GM18519 (cell line): ENCODE results near the gene ZNF324.
"Not testable (repeated sequence)": the region's sequence is repeated elsewhere in the genome, so short reads cannot be mapped to it uniquely, and the experiment has no call there.

ENCODE experiments used
- ATAC-seq: cut with Tn5 transposase; IDR thresholded peaks from one replicate; pipeline ENCODE4 v1.9.1; 2021; ENCODE audit warnings: mild to moderate bottlenecking, moderate library complexity; ENCODE audit not compliant: unreplicated experiment, low FRiP score

The ZNF324 gene

DNA sequence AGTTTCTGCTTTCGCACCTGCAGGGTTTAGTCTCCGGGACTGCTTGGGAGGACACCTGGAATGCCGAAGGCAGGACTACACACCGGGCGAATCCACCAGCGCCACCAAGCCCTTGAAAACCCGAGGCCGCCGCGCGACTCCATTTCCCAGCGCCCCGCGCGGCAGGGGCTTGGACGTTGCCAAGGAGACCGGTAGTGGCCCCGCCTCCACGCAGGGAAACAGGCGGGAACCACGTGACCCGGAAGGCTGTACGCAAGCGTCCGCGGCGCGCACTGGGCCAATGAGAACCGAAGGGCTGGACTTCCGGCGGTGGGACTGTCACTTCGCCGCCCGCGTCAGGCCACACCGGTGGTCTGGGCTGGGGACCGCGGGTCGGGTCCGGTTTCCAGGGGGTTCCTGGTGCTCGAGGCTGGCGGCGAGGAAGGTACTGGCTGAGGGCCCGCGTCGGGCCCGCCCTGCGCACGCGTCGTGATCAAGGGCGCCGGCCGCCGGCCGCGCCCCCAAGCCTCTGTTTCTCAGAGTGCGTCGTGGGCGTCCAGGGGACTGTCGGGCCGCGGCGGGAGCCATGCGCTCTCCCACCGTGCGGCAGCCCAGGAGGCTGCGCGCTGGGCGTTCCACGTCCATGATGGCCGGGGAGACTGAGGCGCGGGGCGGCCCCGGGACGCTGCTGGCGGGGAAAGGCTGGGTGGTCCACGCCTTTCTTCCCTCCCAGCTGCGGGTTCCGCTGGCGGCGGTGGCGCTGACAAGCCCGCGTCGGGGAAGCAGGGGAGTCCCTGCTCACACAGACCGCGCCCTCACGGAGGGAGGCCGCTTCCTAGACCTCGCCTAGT, at the start of gene ZNF324:
TSS of gene ZNF324 (plus strand) at position 321 of the 830 bp plus-strand sequence. CDS start 2,106 bp downstream, outside the sequence.
- ATAC-seq: peak; percentile 77

DNA sequence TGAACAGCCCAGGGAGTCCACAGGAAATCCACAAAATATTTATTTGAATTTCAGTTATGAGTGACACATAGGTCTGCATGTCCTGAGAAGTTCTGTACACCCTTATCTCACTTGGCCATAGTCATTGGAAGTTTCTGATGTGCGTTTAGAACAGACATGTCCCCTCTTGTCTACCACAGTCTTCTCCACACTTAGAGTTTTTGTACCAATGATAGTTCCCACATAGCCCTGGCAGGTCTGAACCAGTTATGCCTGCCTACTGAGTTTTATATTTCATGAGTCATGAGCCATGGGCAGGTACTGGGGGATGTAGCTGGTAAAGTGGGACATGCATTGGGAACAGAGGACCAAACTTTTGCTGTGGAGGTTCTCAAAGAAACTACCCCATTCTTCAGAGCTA, 38.3 kb upstream of the ZNF324 start:
- ATAC-seq: no peak

DNA sequence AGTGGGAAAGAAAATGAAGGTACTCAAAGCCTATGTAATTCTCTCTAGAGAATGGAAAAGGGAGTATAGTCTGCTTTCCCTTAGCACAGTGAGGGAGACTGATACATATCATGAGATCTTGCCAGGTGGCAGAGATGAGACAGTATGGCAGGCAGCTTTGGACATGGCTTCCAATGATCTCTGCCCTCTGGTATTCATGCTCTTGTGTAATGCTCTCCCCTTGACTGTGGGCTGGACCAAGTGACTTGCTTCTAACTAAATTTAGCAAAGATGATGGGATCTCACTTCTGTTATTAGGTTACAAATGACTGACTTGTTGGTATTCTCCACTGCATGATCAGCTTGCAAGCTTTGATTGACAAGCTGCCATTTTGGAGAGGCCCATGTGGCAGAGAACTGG, 37.1 kb upstream of the ZNF324 start:
- no peak for ATAC-seq

DNA sequence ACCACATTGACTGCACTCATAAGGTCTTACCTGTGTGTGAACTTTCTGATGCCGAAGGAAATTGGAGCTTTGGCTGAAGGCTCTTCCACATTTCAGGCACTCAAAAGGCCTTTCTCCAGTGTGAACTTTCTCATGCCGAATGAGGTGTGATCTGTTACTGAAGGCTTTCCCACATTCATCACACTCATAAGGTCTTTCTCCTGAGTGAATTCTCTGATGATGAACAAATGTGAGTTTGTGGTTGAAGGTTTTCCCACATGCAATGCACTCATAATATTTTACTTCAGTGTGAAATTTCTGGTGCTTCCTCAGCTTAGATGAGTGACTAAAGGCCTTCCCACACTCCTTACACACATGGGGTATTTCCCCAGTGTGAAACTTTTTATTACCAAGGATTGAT, 32.7 kb upstream of the ZNF324 start:
- ATAC-seq: no peak

DNA sequence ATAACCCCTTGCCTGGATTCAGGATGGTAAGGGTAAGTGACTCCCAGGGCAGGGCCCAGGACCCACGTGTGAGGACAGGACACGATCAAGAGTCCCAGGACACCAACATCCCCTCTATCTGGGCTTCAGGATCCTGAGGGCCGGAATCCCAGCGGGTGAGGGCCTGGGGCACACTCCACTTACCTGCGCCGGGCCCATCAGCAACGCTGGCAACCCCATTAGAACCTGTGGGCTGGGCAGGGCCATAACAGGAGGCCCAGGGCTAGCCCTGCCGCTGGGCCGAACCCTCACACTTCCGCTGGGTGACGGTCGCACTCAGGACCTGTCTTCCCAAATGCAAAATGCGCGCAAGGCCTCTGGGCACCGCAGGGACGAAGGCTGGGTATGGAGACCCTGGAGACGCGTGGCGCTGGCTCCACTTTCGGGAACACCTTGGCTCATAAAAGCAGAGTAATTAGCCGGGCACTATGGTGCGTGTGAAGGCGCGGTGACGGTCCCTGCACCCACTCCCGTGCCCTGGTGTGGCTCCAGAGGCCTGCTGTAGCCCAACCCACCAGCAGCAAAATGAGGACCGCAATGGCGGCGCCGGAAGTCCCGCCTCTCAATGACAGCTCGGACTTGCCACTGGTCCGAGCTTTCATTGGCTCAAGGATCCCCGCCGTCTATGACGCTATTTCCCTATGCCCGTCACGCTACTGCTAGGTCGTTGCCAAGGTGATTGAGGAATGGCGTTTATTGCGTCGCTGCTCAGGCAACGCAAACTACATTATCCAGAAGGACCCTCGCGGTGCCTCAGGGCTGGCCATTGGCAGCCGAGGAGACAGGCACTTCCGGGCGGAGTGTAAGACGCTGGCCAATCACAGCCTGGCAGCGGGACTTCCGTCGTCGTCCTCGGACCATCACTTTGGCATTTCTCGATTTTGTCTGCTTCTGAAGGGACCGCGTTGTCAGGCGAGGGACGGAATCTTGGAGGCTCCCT, 27.0 kb upstream of the ZNF324 start, which contains the start of gene ZNF132:
TSS of gene ZNF132 (minus strand) at position 578 of the 979 bp plus-strand sequence. CDS start at position 246, 332 bp downstream.
- ATAC-seq: peak; percentile 89

DNA sequence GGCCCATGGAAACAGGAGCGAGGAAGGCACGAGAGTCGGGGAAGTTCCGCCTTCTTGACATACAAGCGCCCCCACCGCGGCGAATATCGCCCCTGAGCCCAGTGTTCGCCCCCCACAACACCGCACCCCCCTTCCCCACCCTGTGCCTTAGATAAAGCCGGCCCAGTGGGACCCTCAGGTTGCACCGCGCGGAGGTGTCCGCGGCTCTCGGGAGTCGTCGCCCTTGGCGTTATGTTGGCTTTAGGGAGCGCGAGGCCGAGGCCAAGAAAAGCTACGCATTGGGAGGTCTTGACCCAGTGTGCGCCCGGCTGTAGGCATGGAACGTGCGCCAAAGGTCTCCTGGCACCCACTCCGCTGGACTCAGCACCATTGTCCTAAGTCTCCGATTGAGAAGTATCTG, 26.3 kb upstream of the ZNF324 start:
- no peak for ATAC-seq

DNA sequence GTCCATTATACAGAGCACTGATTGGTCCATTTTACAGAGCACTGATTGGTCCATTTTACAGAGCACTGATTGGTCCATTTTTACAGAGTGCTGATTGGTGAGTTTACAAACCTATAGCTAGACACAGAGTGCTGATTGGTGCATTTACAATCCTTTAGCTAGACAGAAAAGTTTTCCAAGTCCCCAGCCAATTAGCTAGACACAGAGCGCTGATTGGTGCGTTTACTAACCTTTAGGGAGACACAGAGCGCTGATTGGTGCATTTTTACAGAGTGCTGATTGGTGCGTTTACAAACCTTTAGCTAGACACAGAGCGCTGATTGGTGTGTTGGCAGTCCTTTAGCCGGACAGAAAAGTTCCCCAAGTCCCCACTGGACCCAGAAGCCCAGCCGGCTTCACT, 23.9 kb upstream of the ZNF324 start:
- ATAC-seq: not testable (repeated sequence)

DNA sequence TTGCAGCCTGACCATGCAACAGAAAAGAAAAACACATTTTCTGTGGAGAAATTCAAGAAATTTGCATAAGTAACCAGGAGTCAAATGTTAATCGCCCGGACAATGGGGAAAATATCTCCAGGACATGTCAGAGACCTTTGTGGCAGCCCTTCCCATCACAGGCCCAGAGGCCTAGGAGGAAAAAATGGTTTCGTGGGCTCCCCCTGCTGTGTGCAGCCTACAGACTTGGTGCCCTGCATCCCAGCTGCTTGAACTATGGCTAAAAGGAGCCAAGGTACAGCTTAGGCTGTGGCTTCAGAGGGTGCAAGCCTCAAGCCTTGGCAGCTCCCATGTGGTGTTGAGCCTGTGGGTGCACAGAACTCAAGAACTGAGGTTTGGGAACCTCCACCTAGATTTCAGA, 18.0 kb upstream of the ZNF324 start:
- ATAC-seq: not testable (repeated sequence)

DNA sequence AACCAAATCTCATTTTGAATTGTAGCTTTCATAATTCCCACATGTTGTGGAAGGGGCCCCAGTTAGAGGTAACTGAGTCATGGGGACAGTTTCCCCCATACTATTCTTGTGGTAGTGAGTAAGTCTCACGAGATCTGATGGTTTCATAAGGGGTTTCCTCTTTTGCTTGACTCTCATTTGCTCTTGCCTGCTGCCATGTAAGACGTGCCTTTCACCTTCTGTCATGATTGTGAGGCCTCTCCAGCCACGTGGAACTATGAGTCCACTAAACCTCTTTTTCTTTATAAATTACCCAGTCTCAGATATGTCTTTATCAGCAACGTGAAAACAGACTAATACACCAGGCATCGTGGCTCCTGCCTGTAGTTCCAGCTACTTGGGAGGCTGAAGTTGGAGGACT, 16.9 kb upstream of the ZNF324 start:
- not testable (repeated sequence) for ATAC-seq

DNA sequence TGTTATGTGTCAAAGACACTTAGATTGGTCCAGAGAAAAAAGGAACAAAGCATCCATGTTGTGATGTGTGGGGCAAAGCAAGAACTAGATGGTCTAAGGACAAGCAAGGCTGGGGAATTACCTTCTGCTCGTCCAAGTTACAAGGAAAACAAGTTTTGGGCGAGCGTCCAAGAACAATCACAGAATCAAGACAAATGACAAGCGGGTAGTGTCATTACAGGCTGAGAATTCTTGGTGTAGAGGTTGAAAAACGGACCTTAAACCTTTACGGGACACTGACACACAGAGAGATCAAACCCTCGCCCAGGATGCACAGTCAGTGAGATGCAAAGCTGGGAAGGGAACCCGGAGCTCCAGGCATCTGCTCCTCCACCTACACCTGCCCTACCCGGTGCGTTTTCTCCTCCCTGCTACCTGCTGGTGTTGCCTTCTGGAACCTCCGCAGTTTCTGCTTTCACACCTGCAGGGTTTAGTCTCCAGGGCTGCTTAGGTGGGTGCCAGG, 16.0 kb upstream of the ZNF324 start:
- ATAC-seq: no peak

DNA sequence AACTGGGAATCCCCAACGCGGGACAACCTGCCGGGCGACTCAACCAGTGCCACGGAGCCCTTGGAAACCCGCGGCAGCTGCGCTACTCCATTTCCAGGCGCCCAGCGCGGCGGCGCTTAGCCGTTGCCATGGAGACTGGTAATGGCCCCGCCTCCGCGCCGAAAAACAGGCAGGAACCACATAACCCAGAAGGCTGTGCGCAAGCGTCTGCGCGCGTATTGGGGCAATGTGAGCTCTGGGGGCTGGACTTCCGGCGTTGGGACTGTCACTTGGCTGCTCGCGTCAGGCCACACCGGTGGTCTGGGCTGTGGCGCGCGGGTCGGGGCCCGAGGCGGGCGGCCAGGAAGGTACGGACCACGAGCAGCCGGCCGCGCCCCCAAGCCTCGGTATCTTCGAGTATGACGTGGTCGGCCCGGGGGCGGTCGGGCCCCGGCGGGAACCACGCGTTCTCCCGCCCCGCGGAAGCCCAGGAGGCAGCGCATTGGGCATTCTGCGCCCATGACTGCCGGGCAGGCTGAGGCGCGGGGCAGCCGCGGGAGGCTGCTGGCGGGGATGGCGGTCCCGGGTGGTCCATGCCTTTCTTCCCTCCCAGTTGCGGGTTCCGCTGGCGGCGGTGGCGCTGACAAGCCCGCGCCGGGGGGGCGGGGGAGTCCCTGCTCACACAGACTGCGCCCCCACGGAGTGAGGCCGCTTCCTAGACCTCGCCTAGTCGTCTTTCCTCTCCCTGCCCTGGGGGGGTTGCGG, 15.3 kb upstream of the ZNF324 start, which contains the start of gene ZNF324B:
TSS of gene ZNF324B (plus strand) at position 265 of the 744 bp plus-strand sequence. CDS start 2,080 bp downstream, outside the sequence.
- ATAC-seq: peak; percentile 82

DNA sequence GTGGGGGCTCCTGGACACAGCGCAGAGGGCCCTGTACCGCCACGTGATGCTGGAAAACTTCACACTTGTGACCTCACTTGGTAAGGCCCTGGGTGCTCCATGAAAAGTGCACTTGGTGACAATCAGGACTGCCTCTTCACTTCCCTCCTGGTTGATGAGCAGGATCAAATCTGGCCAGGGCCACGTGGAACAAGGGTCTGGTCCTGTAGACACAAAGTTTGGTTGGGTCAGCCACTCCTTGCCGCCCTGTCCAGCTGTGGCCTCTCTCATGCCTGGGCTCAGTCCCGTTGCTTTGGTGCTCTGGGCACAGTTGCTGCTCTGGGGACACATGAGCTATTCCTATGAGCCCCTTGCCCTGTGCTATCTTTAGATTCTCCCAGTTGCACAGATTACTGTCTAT, 13.1 kb upstream of the ZNF324 start:
- ATAC-seq: no peak

DNA sequence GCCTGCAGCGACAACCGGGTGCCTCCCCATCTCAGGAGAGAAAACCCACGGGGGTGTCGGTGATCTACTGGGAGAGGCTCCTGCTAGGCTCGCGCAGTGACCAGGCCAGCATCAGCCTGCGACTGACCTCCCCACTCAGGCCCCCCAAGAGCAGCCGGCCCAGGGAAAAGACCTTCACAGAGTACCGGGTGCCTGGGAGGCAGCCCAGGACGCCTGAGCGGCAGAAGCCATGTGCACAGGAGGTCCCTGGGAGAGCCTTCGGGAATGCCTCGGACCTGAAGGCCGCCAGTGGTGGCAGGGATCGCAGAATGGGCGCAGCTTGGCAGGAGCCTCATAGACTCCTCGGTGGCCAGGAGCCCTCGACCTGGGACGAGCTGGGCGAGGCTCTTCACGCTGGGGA, 11.6 kb upstream of the ZNF324 start:
- no peak for ATAC-seq

DNA sequence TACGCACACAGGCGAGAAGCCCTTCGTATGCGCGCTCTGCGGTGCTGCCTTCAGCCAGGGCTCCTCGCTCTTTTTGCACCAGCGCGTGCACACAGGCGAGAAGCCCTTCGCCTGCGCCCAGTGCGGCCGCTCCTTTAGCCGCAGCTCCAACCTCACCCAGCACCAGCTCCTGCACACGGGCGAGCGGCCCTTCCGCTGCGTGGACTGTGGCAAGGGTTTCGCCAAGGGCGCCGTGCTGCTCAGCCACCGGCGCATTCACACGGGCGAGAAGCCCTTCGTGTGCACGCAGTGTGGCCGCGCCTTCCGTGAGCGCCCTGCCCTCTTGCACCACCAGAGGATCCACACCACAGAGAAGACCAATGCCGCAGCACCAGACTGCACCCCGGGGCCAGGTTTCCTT, 10.8 kb upstream of the ZNF324 start:
- ATAC-seq: no peak

DNA sequence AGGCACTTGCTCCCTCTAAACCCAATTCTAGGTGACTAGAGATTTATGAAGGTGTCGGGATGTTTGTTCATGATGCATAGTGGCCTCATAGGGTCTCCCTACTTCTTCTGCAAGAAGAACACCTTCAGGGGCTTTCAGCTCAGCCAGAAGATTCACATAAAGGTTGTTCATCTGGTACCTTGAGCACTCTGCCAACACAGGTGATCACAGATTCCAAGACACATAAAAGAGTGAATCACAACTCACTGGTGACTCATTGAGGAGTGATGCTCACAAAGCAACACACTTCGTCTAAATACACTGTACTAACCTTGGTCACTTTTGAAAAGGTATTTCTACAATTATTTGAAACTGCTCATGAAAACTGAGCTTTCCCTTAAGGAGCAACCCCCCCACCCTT, 6.8 kb upstream of the ZNF324 start:
- no peak for ATAC-seq

DNA sequence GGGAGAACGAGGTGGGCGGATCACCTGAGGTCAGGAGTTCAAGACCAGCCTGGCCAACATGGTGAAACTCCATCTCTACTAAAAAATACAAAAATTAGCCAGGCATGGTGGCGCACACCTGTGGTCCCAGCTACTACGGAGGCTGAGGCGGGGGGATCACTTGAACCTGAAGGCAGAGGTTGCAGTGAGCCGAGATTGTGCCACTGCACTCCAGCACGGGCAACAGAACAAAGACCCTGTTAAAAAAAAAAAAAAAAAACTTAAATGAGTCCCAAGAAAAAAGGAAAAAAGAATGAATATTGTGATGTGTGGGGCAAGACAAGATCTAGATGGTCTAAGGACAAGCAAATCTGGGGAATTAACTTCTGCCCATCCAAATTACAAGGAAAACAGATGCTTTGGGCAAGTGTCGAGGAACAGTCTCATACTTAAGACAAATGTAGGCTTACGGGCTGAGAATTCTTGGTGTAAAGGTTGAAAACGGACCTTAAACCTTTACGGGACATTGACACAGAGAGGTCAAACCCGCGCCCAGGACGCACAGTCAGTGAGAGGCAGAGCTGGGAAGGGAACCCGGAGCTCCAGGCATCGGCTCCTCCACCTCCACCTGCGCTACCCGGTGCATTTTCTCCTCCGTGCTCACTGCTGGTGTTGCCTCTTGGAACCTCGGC, 656 bp upstream of the ZNF324 start:
- no peak for ATAC-seq

DNA sequence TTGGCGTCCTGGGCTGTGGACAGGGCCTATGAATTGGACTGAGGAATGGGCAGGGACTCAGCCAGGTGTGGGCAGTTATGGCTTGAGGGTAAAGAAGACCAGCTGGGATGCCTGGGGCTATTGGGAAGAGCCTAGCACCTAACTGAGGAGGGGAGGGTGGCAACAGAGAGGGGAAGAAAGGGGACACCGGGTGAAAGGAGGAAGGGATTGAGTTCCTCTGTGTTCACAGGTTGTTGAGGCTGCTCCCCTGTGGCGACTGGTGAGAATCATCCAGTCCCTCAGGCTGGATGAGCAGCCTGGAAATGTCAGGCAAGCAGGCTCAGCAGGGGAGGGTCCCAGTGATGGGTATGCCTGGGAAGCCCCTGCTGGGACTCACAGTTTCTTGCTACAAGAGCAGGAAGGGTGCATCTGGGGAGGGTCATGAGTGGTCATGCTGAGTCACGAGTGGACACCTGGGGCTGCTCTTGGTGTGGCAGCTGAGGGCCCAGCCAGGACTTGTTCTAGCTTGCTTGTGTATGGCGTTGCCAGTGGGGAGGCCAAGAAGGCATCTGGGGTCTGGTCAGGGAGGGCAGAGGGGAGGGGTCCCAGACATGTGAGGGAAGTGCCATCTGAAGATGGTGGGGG, 1.4 kb downstream of the ZNF324 start:
- ATAC-seq: no peak

DNA sequence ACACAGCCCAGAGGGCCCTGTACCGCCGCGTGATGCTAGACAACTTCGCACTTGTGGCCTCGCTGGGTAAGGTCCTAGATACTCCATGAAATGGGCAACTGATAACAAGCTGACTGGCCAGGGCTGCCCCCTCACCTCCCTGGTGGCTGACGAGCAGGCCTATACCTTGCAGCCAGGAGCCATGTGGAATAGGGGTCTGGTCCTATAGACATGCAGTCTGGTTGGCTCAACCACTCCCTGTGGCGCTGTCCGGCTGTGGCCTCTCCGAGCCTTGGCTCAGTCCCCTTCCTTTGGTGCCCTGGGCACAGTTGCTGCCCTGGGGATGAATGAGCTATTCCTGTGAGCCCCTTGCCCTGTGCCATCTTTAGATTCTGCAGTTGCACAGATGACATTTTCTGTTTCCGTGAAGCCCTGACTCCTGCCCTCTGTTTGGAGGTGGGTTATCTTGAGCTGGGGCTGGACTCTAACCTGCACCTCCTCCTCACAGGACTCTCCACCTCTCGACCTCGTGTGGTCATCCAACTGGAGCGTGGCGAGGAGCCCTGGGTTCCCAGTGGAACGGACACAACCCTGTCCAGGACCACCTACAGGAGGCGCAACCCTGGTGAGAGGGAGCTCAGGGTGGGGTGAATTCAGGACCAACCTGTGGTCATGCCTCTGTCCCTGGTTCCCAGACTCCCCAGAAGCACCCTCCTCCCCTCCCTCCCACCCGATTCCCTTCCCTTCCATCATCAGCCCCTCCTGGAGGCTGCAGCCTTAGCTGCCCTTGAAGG, 2.5 kb downstream of the ZNF324 start:
- ATAC-seq: no peak
